MM.1S (cell line): Measurements from ENCODE around the gene DIPK2B.

ENCODE experiments used
- DNase-seq: peaks from one replicate; pipeline ENCODE4 v3.0.0-alpha.2; 2015
- H2AFZ ChIP-seq: fragments of 300-600 bp; sonication (generic); 2 replicates; pipeline ENCODE4 v1.6.0; 2016; ENCODE audit warnings: antibody characterized with exemption, low read length
- H3F3A ChIP-seq: fragments of 300-600 bp; sonication (generic); 2 replicates; pipeline ENCODE4 v1.6.1; 2016; ENCODE audit warnings: mild to moderate bottlenecking, antibody characterized with exemption, low read length, moderate library complexity, mixed read lengths; ENCODE audit not compliant: insufficient read depth
- H3K27ac ChIP-seq: fragments of 300-600 bp; sonication (generic); 2 replicates; pipeline ENCODE4 v1.5.1; 2016; ENCODE audit warnings: mild to moderate bottlenecking, low read length
- H3K27me3 ChIP-seq: fragments of 300-600 bp; sonication (generic); replicated peaks from 2 replicates; pipeline ENCODE4 v1.6.0; 2016; ENCODE audit warnings: low read length; ENCODE audit not compliant: insufficient read depth
- H3K36me3 ChIP-seq: fragments of 300-600 bp; sonication (generic); replicated peaks from 2 replicates; pipeline ENCODE4 v1.6.1; 2016; ENCODE audit warnings: mild to moderate bottlenecking, low read length, mixed read lengths; ENCODE audit not compliant: insufficient read depth
- H3K4me1 ChIP-seq: fragments of 300-600 bp; sonication (generic); 2 replicates; pipeline ENCODE4 v1.6.1; 2016; ENCODE audit warnings: low read length, mixed read lengths
- H3K4me2 ChIP-seq: fragments of 300-600 bp; sonication (generic); 2 replicates; pipeline ENCODE4 v1.6.0; 2016; ENCODE audit warnings: low read depth, low read length
- H3K4me3 ChIP-seq: fragments of 300-600 bp; sonication (generic); 2 replicates; pipeline ENCODE4 v1.5.1; 2016; ENCODE audit warnings: low read length, mixed read lengths
- H3K79me2 ChIP-seq: fragments of 300-600 bp; sonication (generic); 2 replicates; pipeline ENCODE4 v1.6.1; 2016; ENCODE audit warnings: mixed run types, low read length, mixed read lengths
- H3K9ac ChIP-seq: fragments of 300-600 bp; sonication (generic); 2 replicates; pipeline ENCODE4 v1.6.1; 2016; ENCODE audit warnings: low read length, mixed read lengths
- H3K9me2 ChIP-seq: fragments of 300-600 bp; sonication (generic); replicated peaks from 2 replicates; pipeline ENCODE4 v1.6.1; 2016; ENCODE audit warnings: mild to moderate bottlenecking, low read length, mixed read lengths; ENCODE audit not compliant: insufficient read depth
- H3K9me3 ChIP-seq: fragments of 300-600 bp; sonication (generic); replicated peaks from 2 replicates; pipeline ENCODE4 v1.6.1; 2016; ENCODE audit warnings: mild to moderate bottlenecking, low read length, mixed read lengths; ENCODE audit not compliant: insufficient read depth
- H4K20me1 ChIP-seq: fragments of 300-600 bp; sonication (generic); 2 replicates; pipeline ENCODE4 v1.6.1; 2016; ENCODE audit warnings: mild to moderate bottlenecking, low read length, moderate library complexity, mixed read lengths; ENCODE audit not compliant: insufficient read depth
- EZH2 ChIP-seq: fragments of 300-600 bp; sonication (generic); optimal IDR thresholded peaks from 2 replicates; pipeline ENCODE3; 2017; ENCODE audit warnings: low read depth, mild to moderate bottlenecking, antibody characterized with exemption, low read length, mixed read lengths
- EZH2phosphoT487 ChIP-seq: fragments of 300-600 bp; sonication (generic); IDR thresholded peaks from 2 replicates; pipeline ENCODE4 v1.6.1; 2018; ENCODE audit warnings: antibody characterized with exemption, low read length
- TF ChIP-seq, protein P1 (sequence below): fragments of 300-600 bp; sonication (generic); IDR thresholded peaks from 2 replicates; pipeline ENCODE4 v1.5.1; 2016; ENCODE audit warnings: antibody characterized with exemption, low read length, mixed read lengths

DIPK2B gene

GRCh38 chrX:45186643-45187026, 14.0 kb downstream of the DIPK2B start:
- H3K36me3 ChIP-seq = no peaks in the 10 kb centered on the region
- H3K4me1 ChIP-seq = no peaks in the 10 kb centered on the region
- no peaks in the 10 kb centered on the region for H4K20me1 ChIP-seq
- no peak for DNase-seq
- H3K4me2 ChIP-seq = peak overlapping the region; percentile 76; the same call in 1 of the 2 replicates
- TF ChIP-seq EZH2phosphoT487 (no peak), EZH2 (no peak)
- TF ChIP-seq, protein P1, sequence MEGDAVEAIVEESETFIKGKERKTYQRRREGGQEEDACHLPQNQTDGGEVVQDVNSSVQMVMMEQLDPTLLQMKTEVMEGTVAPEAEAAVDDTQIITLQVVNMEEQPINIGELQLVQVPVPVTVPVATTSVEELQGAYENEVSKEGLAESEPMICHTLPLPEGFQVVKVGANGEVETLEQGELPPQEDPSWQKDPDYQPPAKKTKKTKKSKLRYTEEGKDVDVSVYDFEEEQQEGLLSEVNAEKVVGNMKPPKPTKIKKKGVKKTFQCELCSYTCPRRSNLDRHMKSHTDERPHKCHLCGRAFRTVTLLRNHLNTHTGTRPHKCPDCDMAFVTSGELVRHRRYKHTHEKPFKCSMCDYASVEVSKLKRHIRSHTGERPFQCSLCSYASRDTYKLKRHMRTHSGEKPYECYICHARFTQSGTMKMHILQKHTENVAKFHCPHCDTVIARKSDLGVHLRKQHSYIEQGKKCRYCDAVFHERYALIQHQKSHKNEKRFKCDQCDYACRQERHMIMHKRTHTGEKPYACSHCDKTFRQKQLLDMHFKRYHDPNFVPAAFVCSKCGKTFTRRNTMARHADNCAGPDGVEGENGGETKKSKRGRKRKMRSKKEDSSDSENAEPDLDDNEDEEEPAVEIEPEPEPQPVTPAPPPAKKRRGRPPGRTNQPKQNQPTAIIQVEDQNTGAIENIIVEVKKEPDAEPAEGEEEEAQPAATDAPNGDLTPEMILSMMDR = no peak
- H3K27ac ChIP-seq = no peak overlapping the region
- no peaks in the 10 kb centered on the region for H3K27me3 ChIP-seq
- no peaks in the 10 kb centered on the region for H3F3A ChIP-seq
- no peaks in the 10 kb centered on the region for H3K79me2 ChIP-seq
- H3K9ac ChIP-seq = no peak overlapping the region
- H3K9me2 ChIP-seq = no peaks in the 10 kb centered on the region
- H3K4me3 ChIP-seq = peak overlapping the region; percentile 70; the same call in 1 of the 2 replicates
- H3K9me3 ChIP-seq = no peaks in the 10 kb centered on the region
- peak overlapping the region; percentile 95; the same call in 1 of the 2 replicates for H2AFZ ChIP-seq

DNA sequence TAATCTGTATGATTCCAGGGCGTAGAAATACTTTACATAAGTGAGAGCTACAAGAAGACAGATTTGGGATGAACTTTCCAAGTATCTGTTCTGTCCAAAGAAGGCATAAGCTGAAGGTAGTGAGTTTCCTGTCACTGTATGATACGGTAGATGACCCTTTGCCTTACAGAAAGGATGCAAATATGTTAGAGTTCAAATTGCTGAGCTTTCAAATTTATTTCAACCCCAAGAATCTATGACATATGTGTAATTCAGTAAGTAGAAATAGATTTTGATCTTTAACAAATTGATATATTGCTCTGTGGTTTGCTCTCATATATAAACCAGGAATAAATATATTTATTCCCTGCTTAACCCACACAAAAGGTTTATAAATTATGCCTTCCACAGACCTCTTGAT, 16.5 kb downstream of the DIPK2B start:
- Histone ChIP-seq H3K79me2 (no peaks in the 10 kb centered on the region), H2AFZ (no peak overlapping the region), H3K9ac (no peak overlapping the region), H3F3A (no peaks in the 10 kb centered on the region), H3K4me2 (no peak overlapping the region), H3K27ac (no peak overlapping the region), H4K20me1 (no peaks in the 10 kb centered on the region), H3K4me3 (no peak overlapping the region), H3K36me3 (no peaks in the 10 kb centered on the region), H3K4me1 (no peaks in the 10 kb centered on the region), H3K9me3 (no peaks in the 10 kb centered on the region), H3K27me3 (no peaks in the 10 kb centered on the region), H3K9me2 (no peaks in the 10 kb centered on the region)
- DNase-seq = no peak
- TF ChIP-seq EZH2phosphoT487 (no peak), EZH2 (no peak)
- TF ChIP-seq, protein P1 = no peak

- Histone ChIP-seq H3K79me2 (no peaks in the 10 kb centered on the region), H3K9ac (no peak overlapping the region), H2AFZ (no peak overlapping the region), H3K9me2 (no peaks in the 10 kb centered on the region), H3K4me1 (no peaks in the 10 kb centered on the region), H3F3A (no peaks in the 10 kb centered on the region), H3K36me3 (no peaks in the 10 kb centered on the region), H3K27ac (no peak overlapping the region), H3K27me3 (no peaks in the 10 kb centered on the region), H3K4me2 (no peak overlapping the region), H4K20me1 (no peaks in the 10 kb centered on the region), H3K4me3 (no peak overlapping the region), H3K9me3 (no peaks in the 10 kb centered on the region)
- TF ChIP-seq EZH2phosphoT487 = no peak
- TF ChIP-seq, protein P1 = no peak
- TF ChIP-seq EZH2 = no peak
- DNase-seq = no peak
Observed at GRCh38 chrX:45172890-45173289, 27.8 kb downstream of the DIPK2B start.
